HG03196 (cell line): Measurements from ENCODE around the gene RBFA.
"Not testable (repeated sequence)": the region's sequence is repeated elsewhere in the genome, so short reads cannot be mapped to it uniquely, and the experiment has no call there.

ENCODE experiments used
- ATAC-seq: cut with Tn5 transposase; IDR thresholded peaks from one replicate; pipeline ENCODE4 v1.9.1; 2021; ENCODE audit not compliant: unreplicated experiment

RBFA gene

DNA sequence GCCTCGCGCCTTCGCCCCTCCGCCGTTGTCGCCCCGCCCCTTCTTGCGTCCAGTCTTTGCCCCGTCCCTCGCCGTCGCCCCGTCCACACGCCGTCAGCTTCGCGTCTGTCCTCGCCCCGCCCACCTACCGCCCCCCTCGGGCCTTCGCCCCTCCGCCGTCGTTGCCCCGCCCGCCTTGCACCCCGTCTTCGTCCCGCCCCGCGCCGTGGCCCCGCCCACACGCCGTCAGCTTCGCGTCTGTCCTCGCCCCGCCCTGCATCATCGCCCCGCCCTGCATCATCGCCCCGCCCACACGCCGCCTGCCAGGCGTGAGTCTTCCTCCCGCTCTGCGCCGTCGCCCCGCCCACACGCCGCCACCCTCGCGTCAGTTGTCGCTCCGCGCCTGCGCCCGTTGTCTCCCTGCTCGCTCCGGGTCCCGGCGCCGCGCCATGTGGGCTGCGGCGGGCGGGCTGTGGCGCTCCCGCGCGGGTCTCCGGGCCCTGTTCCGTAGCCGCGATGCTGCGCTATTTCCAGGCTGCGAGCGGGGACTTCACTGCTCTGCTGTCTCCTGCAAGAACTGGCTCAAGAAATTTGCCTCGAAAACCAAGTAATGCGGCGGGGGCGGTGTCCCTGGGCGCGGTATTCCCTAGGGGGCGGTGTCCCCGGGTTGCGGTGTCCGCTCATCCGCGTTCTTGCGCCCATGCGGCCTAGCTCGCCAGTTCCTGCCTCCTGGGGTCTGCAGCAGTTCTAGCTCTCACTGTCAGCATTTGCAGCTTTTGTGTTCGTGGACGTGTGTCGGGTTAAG lies at the start of gene RBFA:
RBFA (plus strand) TSS at position 367 of the 784 bp plus-strand sequence; CDS start at position 429, 62 bp downstream.
- ATAC-seq: peak; percentile 78

DNA sequence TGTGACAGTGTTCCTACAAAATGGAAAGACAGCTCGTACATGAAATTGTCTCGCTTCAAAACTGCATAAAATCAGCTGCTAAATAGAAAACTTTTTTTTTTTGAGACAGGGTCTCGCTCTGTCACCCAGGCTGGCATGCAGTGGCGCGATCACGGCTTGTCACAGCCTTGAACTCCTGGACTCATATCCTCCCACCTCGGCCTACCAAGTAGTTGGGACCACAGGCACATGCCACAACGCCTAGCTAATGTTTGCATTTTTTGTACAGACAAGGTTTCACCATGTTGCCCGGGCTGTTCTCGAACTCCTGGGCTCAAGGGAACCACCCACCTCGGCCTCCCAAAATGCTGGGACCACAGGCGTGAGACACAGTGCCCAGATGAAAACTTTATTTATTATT lies 49.1 kb upstream of the RBFA start:
- ATAC-seq: no peak

- no peak for ATAC-seq
These were observed 47.5 kb upstream of the RBFA start for GRCh38 chr18:79986726-79987125.

- no peak for ATAC-seq
These were observed 46.7 kb upstream of the RBFA start for GRCh38 chr18:79987566-79987965.

- peak; percentile 63 for ATAC-seq
These were observed 46.2 kb upstream of the RBFA start for GRCh38 chr18:79988071-79988450.

- ATAC-seq: peak; percentile 96
These were observed 45.6 kb upstream of the RBFA start, which contains the start of gene TXNL4A for GRCh38 chr18:79988451-79989194. TSS of gene TXNL4A (minus strand) at chr18:79988563. CDS start at chr18:79988392, 171 bp downstream.

DNA sequence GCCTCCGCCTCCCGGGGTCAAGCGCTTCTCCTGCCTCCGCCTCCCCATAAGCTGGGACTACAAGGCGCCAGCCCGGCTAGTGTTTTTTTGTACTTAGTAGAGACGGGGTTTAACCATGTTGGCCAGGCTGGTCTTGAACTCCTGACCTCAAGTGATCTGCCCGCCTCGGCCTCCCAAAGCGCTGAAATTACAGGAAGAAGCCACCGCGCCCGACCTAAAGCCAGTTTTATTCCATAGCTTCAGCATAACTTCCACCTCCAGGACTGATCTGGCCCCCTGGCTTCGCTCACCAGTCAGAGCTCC lies 45.1 kb upstream of the RBFA start:
- ATAC-seq: no peak

GRCh38 chr18:79991494-79991893 lies 42.7 kb upstream of the RBFA start:
- ATAC-seq: no peak

- not testable (repeated sequence) for ATAC-seq
These were observed 34.5 kb upstream of the RBFA start for GRCh38 chr18:79999701-80000100.

DNA sequence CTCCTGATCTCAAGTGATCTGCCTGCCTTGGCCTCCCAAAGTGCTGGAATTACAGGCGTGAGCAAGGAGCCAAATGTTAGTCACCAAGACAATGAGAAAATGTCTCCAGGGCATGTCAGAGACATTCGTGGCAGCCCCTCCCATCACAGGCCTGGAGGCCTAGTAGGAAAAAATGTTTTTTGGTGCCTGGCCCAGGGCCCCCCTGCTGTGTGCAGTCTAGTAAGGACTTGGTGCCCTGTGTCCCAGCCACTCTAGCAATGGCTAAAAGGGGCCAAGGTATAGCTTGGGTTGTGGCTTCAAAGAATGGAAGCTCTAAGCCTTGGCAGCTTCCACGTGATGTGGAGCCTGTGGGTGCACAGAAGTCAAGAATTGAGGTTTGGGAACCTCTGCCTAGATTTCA lies 33.4 kb upstream of the RBFA start:
- ATAC-seq: no peak

- ATAC-seq: no peak
These were observed 31.8 kb upstream of the RBFA start for GRCh38 chr18:80002468-80002867.

DNA sequence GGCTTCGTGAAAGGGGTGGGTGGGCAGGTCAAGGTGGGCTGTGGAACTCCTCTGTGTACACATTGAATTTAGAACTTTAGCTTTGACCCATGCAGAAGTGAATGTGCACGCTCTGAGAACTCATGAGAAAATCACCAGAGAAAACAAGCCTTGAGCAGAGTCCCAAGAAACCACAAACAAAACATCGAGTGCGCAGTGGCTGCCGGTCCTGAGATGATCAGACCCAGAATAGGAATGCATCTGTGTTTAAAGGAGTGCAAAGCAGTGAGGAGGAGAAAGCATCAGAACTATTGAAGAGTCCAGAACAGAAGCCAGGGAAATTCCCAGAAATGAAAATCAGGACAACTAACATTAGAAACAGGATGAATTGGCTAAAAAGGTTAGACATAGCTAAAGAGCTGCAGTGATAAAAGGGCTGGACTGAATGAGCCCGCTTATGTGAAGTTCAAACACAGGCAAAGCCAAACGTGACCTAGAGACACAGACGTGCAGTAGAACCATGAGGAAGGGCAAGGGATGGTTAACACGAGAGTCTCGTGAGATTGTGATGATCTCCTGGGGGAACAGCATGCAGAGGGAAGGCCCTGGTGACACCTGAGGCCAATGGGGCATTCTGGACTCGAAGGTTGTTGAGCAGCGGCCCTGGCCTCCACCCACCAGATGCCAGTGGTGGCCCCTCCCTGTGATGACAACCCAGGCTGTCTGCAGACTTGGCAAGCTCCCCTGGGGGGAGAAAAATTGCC lies 29.5 kb upstream of the RBFA start:
- no peak for ATAC-seq

GRCh38 chr18:80006724-80007123 lies 27.5 kb upstream of the RBFA start:
- no peak for ATAC-seq

GRCh38 chr18:80009661-80010550 lies 24.3 kb upstream of the RBFA start:
- ATAC-seq: no peak

- ATAC-seq: no peak
These were observed 23.7 kb upstream of the RBFA start for GRCh38 chr18:80010551-80010906.

GRCh38 chr18:80011496-80012137 lies 22.6 kb upstream of the RBFA start:
- not testable (repeated sequence) for ATAC-seq

- ATAC-seq: no peak
These were observed 21.5 kb upstream of the RBFA start for GRCh38 chr18:80012714-80013113.

DNA sequence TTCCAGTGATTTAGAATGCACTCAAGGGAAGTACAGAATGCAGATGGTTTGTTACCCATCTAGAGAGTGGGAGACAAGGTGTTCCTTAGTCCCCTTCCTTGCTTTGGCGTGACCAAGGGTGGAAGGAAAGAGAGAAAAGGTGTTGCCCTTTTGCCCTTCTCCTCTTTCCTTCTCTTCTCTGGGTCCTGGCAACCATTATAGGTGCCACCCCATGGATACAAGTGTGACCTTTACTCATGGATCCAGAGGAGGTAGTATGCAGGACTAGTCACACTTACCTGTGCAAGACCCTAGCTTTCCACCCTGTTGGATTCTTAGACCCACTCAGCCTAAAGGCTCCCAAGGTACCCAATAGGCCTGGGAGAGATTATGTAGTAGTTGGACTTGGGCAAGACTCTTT lies 11.6 kb upstream of the RBFA start:
- ATAC-seq: no peak

GRCh38 chr18:80023173-80023572 lies 11.1 kb upstream of the RBFA start:
- no peak for ATAC-seq

DNA sequence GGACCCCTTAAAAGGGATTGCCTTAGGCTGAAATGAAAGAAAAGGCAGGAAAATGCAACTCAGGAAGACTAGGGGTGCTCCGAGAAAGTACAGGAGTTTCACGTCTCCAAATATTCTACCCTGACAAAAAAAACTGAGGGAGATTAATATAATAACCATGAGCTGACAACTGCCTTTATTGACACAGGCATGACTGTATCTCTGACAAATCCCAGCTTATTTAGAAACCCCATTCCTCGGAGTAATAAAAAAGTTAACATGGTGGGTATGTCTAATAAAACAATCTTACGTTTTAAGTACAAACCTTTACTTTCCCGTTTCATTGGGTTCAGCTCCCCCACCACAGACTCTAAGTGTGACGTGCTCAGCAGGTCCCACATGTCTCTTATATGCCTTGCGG lies 7.9 kb upstream of the RBFA start:
- no peak for ATAC-seq
